ENCODE measurements around the gene SLC25A6.
"Not testable (repeated sequence)": the region's sequence is repeated elsewhere in the genome, so short reads cannot be mapped to it uniquely, and the experiment has no call there.

Gene SLC25A6

DNA sequence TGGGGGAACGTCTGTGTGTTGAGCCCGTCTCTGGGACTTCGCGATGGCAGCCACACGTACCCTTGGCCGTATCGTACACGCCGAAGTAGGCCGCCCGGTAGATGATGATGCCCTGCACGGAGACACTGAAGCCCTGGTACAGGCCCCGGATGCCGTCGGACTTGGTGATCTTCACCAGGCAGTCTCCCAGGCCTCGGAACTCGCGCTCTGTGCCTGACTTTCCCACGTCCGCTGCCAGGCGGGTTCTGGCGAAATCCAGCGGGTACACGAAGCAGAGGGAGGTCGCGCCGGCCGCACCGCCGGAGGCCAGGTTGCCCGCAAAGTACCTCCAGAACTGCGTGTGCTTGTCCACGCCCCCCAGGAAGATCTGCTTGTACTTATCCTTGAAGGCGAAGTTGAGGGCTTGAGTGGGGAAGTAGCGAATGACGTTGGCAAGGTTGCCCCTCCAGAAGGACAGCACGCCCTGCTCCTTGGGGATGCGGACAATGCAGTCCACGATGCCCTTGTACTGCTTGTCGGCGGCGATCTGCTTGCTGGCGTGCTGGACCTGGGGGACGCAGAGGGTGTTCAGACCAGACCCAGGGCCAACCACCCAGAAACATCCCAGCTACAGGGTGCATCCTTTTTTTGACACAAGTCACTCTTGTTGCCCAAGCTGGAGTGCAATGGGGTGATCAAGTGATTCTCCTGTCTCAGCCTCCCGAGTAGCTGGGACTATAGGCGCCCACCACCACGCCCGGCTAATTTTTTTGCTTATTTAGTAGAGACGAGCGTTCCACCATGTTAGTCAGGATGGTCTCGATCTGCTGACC lies 2.5 kb downstream of the SLC25A6 start:
- H3K36me3 ChIP-seq (ENCODE audit: insufficient read depth, low read length): peaks cover 51% of the 10 kb centered on the region
- H3K9me3 ChIP-seq (ENCODE audit: control insufficient read depth, insufficient read depth, low read length): no peaks in the 10 kb centered on the region
- no peaks in the 10 kb centered on the region; the same call in 1 of the 2 replicates for H3K4me1 ChIP-seq (ENCODE audit: insufficient read depth, low read length)
- H3K9ac ChIP-seq (ENCODE audit: low read depth, low read length): no peak overlapping the region

GRCh38 chrX:1388651-1389050 lies 3.3 kb downstream of the SLC25A6 start:
- peaks cover 51% of the 10 kb centered on the region for H3K36me3 ChIP-seq (ENCODE audit: insufficient read depth, low read length)
- no peaks in the 10 kb centered on the region; the same call in 1 of the 2 replicates for H3K4me1 ChIP-seq (ENCODE audit: insufficient read depth, low read length)
- H3K9ac ChIP-seq (ENCODE audit: low read depth, low read length): no peak overlapping the region

GRCh38 chrX:1387141-1387776 lies 4.7 kb downstream of the SLC25A6 start:
- Histone ChIP-seq H3K36me3 (ENCODE audit: insufficient read depth, low read length) (peaks cover 55% of the 10 kb centered on the region), H3K9me3 (ENCODE audit: control insufficient read depth, insufficient read depth, low read length) (no peaks in the 10 kb centered on the region), H3K9ac (ENCODE audit: low read depth, low read length) (no peak overlapping the region), H3K4me1 (ENCODE audit: insufficient read depth, low read length) (no peaks in the 10 kb centered on the region; the same call in 1 of the 2 replicates)

More at GRCh38 chrX:1388651-1389050, 3.3 kb downstream of the SLC25A6 start:
- no peaks in the 10 kb centered on the region for H3K9me3 ChIP-seq (ENCODE audit: control insufficient read depth, insufficient read depth, low read length)

GRCh38 chrX:1386338-1387127 lies 5.4 kb downstream of the SLC25A6 start:
- no peaks in the 10 kb centered on the region; the same call in 1 of the 2 replicates for H3K4me1 ChIP-seq (ENCODE audit: insufficient read depth, low read length)
- H3K9ac ChIP-seq (ENCODE audit: low read depth, low read length): no peak overlapping the region
- H3K36me3 ChIP-seq (ENCODE audit: insufficient read depth, low read length): peaks cover 55% of the 10 kb centered on the region

DNA sequence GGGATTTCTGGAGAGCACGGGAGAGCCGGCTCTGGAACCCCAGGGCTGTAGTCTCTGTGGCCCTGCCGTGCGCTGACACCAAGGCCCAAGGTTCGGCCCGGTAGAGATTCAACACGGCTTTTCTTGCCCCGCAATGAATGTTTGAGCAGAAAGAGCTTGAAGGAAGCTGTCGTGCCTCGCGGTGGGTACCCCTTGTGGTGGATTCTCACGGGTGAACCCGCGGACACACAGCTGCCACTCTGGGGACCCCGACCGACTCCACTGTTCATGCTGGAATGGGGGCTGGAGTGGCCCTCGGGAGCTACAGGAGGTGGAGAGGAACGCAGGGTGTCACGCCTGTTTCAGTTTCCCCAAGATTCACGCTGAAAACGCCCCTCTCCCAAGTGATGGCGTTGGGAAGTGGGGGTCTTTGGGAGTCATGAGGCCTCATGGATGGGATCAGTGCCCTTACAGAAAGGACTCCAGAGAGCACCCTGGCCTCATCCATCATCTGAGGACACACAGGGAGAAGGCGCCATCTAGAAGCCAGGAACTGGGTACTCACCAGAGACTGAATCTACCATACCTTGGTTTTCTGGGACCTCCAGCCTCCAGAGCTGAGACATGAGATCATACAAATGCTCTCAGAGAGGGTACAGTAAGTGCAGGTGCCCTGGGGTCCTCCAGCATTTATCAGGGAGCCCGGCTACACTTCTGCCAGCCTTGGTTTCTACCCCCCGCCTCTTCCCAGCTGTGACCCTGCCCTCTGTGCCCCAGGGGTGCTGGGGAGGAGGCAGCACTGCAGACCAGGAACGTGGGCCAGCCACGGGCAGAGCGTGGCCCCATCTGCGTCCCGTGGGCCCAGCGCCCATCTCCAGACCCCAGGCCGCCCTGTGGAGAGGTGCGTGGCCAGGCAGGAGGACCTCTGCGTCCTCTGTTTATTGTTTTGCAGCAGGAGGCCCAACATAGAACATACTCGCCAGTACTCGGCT lies 6.4 kb downstream of the SLC25A6 start:
- Histone ChIP-seq H3K4me1 (ENCODE audit: insufficient read depth, low read length) (no peaks in the 10 kb centered on the region), H3K9ac (ENCODE audit: low read depth, low read length) (no peak overlapping the region), H3K9me3 (ENCODE audit: control insufficient read depth, insufficient read depth, low read length) (no peaks in the 10 kb centered on the region)

More at GRCh38 chrX:1386338-1387127, 5.4 kb downstream of the SLC25A6 start:
- H3K9me3 ChIP-seq (ENCODE audit: control insufficient read depth, insufficient read depth, low read length): no peaks in the 10 kb centered on the region

GRCh38 chrX:1384658-1385252 lies 7.2 kb downstream of the SLC25A6 start:
- no peak overlapping the region for H3K9ac ChIP-seq (ENCODE audit: low read depth, low read length)
- no peaks in the 10 kb centered on the region for H3K9me3 ChIP-seq (ENCODE audit: control insufficient read depth, insufficient read depth, low read length)
- H3K4me1 ChIP-seq (ENCODE audit: insufficient read depth, low read length): no peaks in the 10 kb centered on the region
- H3K36me3 ChIP-seq (ENCODE audit: insufficient read depth, low read length): peaks cover 43% of the 10 kb centered on the region

More for the DNA sequence above, 6.4 kb downstream of the SLC25A6 start:
- peaks cover 50% of the 10 kb centered on the region for H3K36me3 ChIP-seq (ENCODE audit: insufficient read depth, low read length)

GRCh38 chrX:1380672-1381233 lies 11.2 kb downstream of the SLC25A6 start:
- Histone ChIP-seq H3K9ac (ENCODE audit: low read depth, low read length) (no peak overlapping the region), H3K4me1 (ENCODE audit: insufficient read depth, low read length) (no peaks in the 10 kb centered on the region), H3K9me3 (ENCODE audit: control insufficient read depth, insufficient read depth, low read length) (no peaks in the 10 kb centered on the region), H3K36me3 (ENCODE audit: insufficient read depth, low read length) (peaks cover 9% of the 10 kb centered on the region)

GRCh38 chrX:1378306-1378759 lies 13.6 kb downstream of the SLC25A6 start:
- Histone ChIP-seq H3K9ac (ENCODE audit: low read depth, low read length) (no peak overlapping the region), H3K36me3 (ENCODE audit: insufficient read depth, low read length) (0 out of 2 replicates have a peak, but pooled peaks cover under 1% of the 10 kb centered on the region), H3K9me3 (ENCODE audit: control insufficient read depth, insufficient read depth, low read length) (no peaks in the 10 kb centered on the region), H3K4me1 (ENCODE audit: insufficient read depth, low read length) (no peaks in the 10 kb centered on the region)

- no peaks in the 10 kb centered on the region for H3K9me3 ChIP-seq (ENCODE audit: control insufficient read depth, insufficient read depth, low read length)
- H3K36me3 ChIP-seq (ENCODE audit: insufficient read depth, low read length): no peaks in the 10 kb centered on the region
- H3K4me1 ChIP-seq (ENCODE audit: insufficient read depth, low read length): no peaks in the 10 kb centered on the region
- H3K9ac ChIP-seq (ENCODE audit: low read depth, low read length): no peak overlapping the region
Observed at GRCh38 chrX:1368385-1368698, 23.6 kb downstream of the SLC25A6 start.

- not testable (repeated sequence) for H3K9ac ChIP-seq (ENCODE audit: low read depth, low read length); H3K4me1 ChIP-seq (ENCODE audit: insufficient read depth, low read length); H3K9me3 ChIP-seq (ENCODE audit: control insufficient read depth, insufficient read depth, low read length); H3K36me3 ChIP-seq (ENCODE audit: insufficient read depth, low read length)
Observed at GRCh38 chrX:1366363-1366762, 25.6 kb downstream of the SLC25A6 start.

- Histone ChIP-seq H3K9ac (ENCODE audit: low read depth, low read length) (no peak overlapping the region), H3K36me3 (ENCODE audit: insufficient read depth, low read length) (no peaks in the 10 kb centered on the region), H3K9me3 (ENCODE audit: control insufficient read depth, insufficient read depth, low read length) (peaks cover 3% of the 10 kb centered on the region), H3K4me1 (ENCODE audit: insufficient read depth, low read length) (no peaks in the 10 kb centered on the region)
Observed at GRCh38 chrX:1361910-1362309, 30.0 kb downstream of the SLC25A6 start.

GRCh38 chrX:1361275-1361674 lies 30.6 kb downstream of the SLC25A6 start:
- H3K4me1 ChIP-seq (ENCODE audit: insufficient read depth, low read length): no peaks in the 10 kb centered on the region
- H3K36me3 ChIP-seq (ENCODE audit: insufficient read depth, low read length): no peaks in the 10 kb centered on the region
- peaks cover 3% of the 10 kb centered on the region for H3K9me3 ChIP-seq (ENCODE audit: control insufficient read depth, insufficient read depth, low read length)
- H3K9ac ChIP-seq (ENCODE audit: low read depth, low read length): no peak overlapping the region

DNA sequence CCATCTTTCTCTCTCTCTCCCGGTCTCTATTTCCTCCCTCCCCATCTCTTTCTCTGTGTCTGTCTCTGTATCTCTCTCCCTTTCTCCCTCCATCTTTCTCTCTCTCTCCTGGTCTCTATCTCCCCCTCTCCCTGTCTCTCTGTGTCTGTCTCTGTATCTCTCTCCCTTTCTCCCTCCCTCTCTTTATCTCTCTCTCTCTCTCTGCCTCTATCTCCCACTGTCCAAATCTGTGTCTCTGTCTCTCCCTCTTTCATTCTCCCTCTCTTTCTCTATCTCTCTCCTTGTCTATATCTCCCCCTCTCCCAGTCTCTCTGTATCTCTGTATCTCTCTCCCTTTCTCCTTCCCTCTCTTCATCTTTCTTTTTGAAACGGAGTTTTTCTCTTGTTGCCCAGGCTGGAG lies 31.7 kb downstream of the SLC25A6 start:
- peaks cover 8% of the 10 kb centered on the region; the same call in 1 of the 2 replicates for H3K4me1 ChIP-seq (ENCODE audit: insufficient read depth, low read length)
- H3K9ac ChIP-seq (ENCODE audit: low read depth, low read length): no peak overlapping the region
- no peaks in the 10 kb centered on the region for H3K36me3 ChIP-seq (ENCODE audit: insufficient read depth, low read length)
- peaks cover 3% of the 10 kb centered on the region for H3K9me3 ChIP-seq (ENCODE audit: control insufficient read depth, insufficient read depth, low read length)
